HG03025 (cell line): ENCODE results near the gene FAM174C.

Experiments
- ATAC-seq: cut with Tn5 transposase; IDR thresholded peaks from one replicate; pipeline ENCODE4 v1.9.1; 2021; ENCODE audit warnings: mild to moderate bottlenecking, moderate library complexity; ENCODE audit not compliant: unreplicated experiment, low FRiP score

The FAM174C gene

GRCh38 chr19:1283917-1284292 is 8.6 kb downstream of the FAM174C start:
- ATAC-seq = no peak

GRCh38 chr19:1284293-1284978 is 9.1 kb downstream of the FAM174C start:
- ATAC-seq = no peak

- ATAC-seq = no peak
Observed at GRCh38 chr19:1284979-1285736, 9.8 kb downstream of the FAM174C start.

GRCh38 chr19:1285737-1286360 is 10.5 kb downstream of the FAM174C start, which contains the start of gene EFNA2:
TSS of gene EFNA2 (plus strand) at chr19:1285873. CDS start at chr19:1286169, 296 bp downstream.
- no peak for ATAC-seq

GRCh38 chr19:1286487-1287353 is 11.4 kb downstream of the FAM174C start:
- no peak for ATAC-seq

- no peak for ATAC-seq
Observed at GRCh38 chr19:1287354-1288225, 12.3 kb downstream of the FAM174C start.

- no peak for ATAC-seq
Observed at GRCh38 chr19:1288226-1288612, 12.9 kb downstream of the FAM174C start.

GRCh38 chr19:1288833-1289685 is 13.7 kb downstream of the FAM174C start:
- no peak for ATAC-seq

- ATAC-seq = no peak
Observed at GRCh38 chr19:1289686-1290025, 14.3 kb downstream of the FAM174C start.

- no peak for ATAC-seq
Observed at GRCh38 chr19:1290196-1290702, 14.9 kb downstream of the FAM174C start.

- ATAC-seq = no peak
Observed at GRCh38 chr19:1290703-1291651, 15.6 kb downstream of the FAM174C start.

- no peak for ATAC-seq
Observed at GRCh38 chr19:1291761-1292418, 16.6 kb downstream of the FAM174C start.

- no peak for ATAC-seq
Observed at GRCh38 chr19:1292419-1293151, 17.3 kb downstream of the FAM174C start.

GRCh38 chr19:1293782-1294604 is 18.7 kb downstream of the FAM174C start:
- no peak for ATAC-seq

- ATAC-seq = no peak
Observed at GRCh38 chr19:1294688-1295087, 19.4 kb downstream of the FAM174C start.
